Lower lobe of right lung (tissue), 2 donors: ENCODE results near the gene TPPP. TPM values are rescaled to one million over a fixed set of nuclear protein-coding genes. Genes with fewer than 3 reads are reported as not detected.

Experiments used
- ATAC-seq, 2 donors: fragments of 200-7000 bp; cut with Tn5 transposase; one replicate each; pipeline ENCODE4 v1.9.1; 2020 to 2022; ENCODE audit warnings: mild to moderate bottlenecking in 2 of 2, moderate library complexity in 2 of 2
- DNase-seq: peaks from one replicate; pipeline ENCODE4 v3.0.0-alpha.2; 2020
- H3K27ac ChIP-seq: fragments of 200-600 bp; one replicate; pipeline ENCODE4 v1.8.0; 2022
- H3K27me3 ChIP-seq: fragments of 200-600 bp; one replicate; pipeline ENCODE4 v1.8.0; 2022; ENCODE audit warnings: low read depth
- H3K36me3 ChIP-seq: fragments of 200-600 bp; one replicate; pipeline ENCODE4 v1.8.0; 2022; ENCODE audit warnings: mild to moderate bottlenecking
- H3K4me1 ChIP-seq: fragments of 200-600 bp; one replicate; pipeline ENCODE4 v1.8.0; 2022
- H3K4me3 ChIP-seq: fragments of 200-600 bp; one replicate; pipeline ENCODE4 v1.8.0; 2022; ENCODE audit warnings: mild to moderate bottlenecking
- H3K9me3 ChIP-seq: fragments of 200-600 bp; one replicate; pipeline ENCODE4 v1.8.0; 2022
- CTCF ChIP-seq: fragments of 200-600 bp; IDR thresholded peaks from one replicate; pipeline ENCODE4 v1.8.0; 2022; ENCODE audit warnings: antibody characterized with exemption, mild to moderate bottlenecking
- intact Hi-C: fragments of 100-400 bp; cut with DNase I; formaldehyde crosslinking; loops from one replicate; pipeline ENCODE4 v1.11.0; 2022
- total RNA-seq: library from RNA; stranded (reverse); fragmentation: NEBNext Ultra II Directional; extraction: Animal tissue kit (Norgen Biotek cat#: 25700); gene quantifications from one replicate; pipeline ENCODE4 v1.2.1, GENCODE V29; 2021
- donor health status: DM: no; HTN: yes; CAD: no; lungs with severe emphysema.

TPPP gene
- total RNA-seq, 1 donor from 2014 or later, result 16.2 TPM

- intact Hi-C loops, result no loop called here
- ATAC-seq, result no peak
- Histone ChIP-seq H3K4me3 (no peak overlapping the region), H3K9me3 (no peaks in the 10 kb centered on the region), H3K27ac (no peak overlapping the region), H3K4me1 (peaks cover 35% of the 10 kb centered on the region), H3K27me3 (no peaks in the 10 kb centered on the region), H3K36me3 (peaks cover 9% of the 10 kb centered on the region)
- no peak for TF ChIP-seq CTCF
- peak; percentile 48 for DNase-seq
Observed at GRCh38 chr5:670396-671270, 22.5 kb downstream of the TPPP start.

- H3K36me3 ChIP-seq, result peaks cover 14% of the 10 kb centered on the region
- no peak for TF ChIP-seq CTCF
- H3K4me1 ChIP-seq, result peaks cover 35% of the 10 kb centered on the region
- no peak overlapping the region for H3K27ac ChIP-seq
- H3K4me3 ChIP-seq, result no peak overlapping the region
- DNase-seq (peak; percentile 44), ATAC-seq (no peak)
- no peaks in the 10 kb centered on the region for H3K27me3 ChIP-seq
- no peaks in the 10 kb centered on the region for H3K9me3 ChIP-seq
- intact Hi-C loops, result no loop called here
Observed at GRCh38 chr5:669842-670395, 23.2 kb downstream of the TPPP start.

- Histone ChIP-seq H3K4me1 (peaks cover 32% of the 10 kb centered on the region), H3K9me3 (no peaks in the 10 kb centered on the region), H3K27ac (no peak overlapping the region), H3K4me3 (no peak overlapping the region), H3K27me3 (no peaks in the 10 kb centered on the region), H3K36me3 (peaks cover 20% of the 10 kb centered on the region)
- ATAC-seq (peak; percentile 3 to 34), DNase-seq (peak; percentile 49)
- intact Hi-C loops, result no loop called here
- TF ChIP-seq CTCF, result peak; percentile 65
Observed at GRCh38 chr5:669111-669841, 23.9 kb downstream of the TPPP start.

- Histone ChIP-seq H3K4me1 (peaks cover 24% of the 10 kb centered on the region), H3K4me3 (no peak overlapping the region), H3K27ac (no peak overlapping the region), H3K36me3 (peaks cover 29% of the 10 kb centered on the region), H3K9me3 (no peaks in the 10 kb centered on the region), H3K27me3 (no peaks in the 10 kb centered on the region)
- TF ChIP-seq CTCF, result no peak
- intact Hi-C loops, result no loop called here
- ATAC-seq (no peak), DNase-seq (no peak)
Observed at GRCh38 chr5:668283-668995, 24.7 kb downstream of the TPPP start.

GRCh38 chr5:666816-667498 lies 26.2 kb downstream of the TPPP start:
- no peak for TF ChIP-seq CTCF
- Histone ChIP-seq H3K27ac (no peak overlapping the region), H3K9me3 (no peaks in the 10 kb centered on the region), H3K36me3 (peaks cover 39% of the 10 kb centered on the region), H3K27me3 (no peaks in the 10 kb centered on the region), H3K4me1 (peaks cover 9% of the 10 kb centered on the region), H3K4me3 (no peak overlapping the region)
- intact Hi-C loops, result no loop called here
- DNase-seq, result peak; percentile 28
- no peak for ATAC-seq
